ENCODE results near the gene MAB21L4. TPM values are rescaled to one million over a fixed set of nuclear protein-coding genes. Genes with fewer than 3 reads are reported as not detected.
A peak's percentile ranks its signal among the peaks of the same experiment; 100 is the strongest.

Gene MAB21L4
- total RNA-seq, 4 donors from 2014 or later, result 0.83 TPM; not detected in 3

DNA sequence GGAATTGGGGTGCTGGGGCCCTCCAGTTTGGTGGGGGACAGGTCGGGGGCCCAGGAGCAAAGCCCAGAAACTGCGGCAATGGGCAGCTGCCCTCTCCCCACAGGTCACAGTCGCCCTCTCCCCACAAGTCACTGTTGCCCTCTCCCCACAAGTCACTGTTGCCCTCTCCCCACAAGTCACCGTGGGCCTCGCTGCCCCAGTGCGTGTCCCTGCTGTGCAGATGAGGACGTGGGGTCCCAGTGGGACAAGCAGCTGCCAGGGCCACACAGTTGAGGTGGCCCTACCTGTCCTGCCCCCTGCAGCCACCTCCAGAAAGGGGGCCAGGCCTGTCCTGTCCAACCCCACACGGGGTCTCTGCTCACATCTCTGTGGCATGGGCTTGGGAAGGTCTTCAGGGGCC is 40.3 kb downstream of the MAB21L4 start:
- DNase-seq (ENCODE audit: extremely low spot score), result no peak
- WGBS, result 86% methylated on average over 8 of the region's 8 CpGs
- Histone ChIP-seq H3K4me1 (no peaks in the 10 kb centered on the region), H3K9me3 (no peaks in the 10 kb centered on the region), H3K27me3 (peaks cover 0 to 47% (median 2%) of the 10 kb centered on the region in 4 donors), H3K4me3 (no peak overlapping the region), H3K36me3 (no peaks in the 10 kb centered on the region), H3K27ac (replicated peaks in 1 of 4) (no peak overlapping the region)
- intact Hi-C loops (cut with DNase I), result no loop called here
- no peak for TF ChIP-seq POLR2AphosphoS5 (IDR thresholded peaks at IDR 0.05)
- TF ChIP-seq CTCF (IDR thresholded peaks at IDR 0.05), result no peak
- TF ChIP-seq EP300 (IDR thresholded peaks at IDR 0.05), result no peak
- no peak for TF ChIP-seq POLR2A (IDR thresholded peaks at IDR 0.05; ENCODE audit: low read depth)

DNA sequence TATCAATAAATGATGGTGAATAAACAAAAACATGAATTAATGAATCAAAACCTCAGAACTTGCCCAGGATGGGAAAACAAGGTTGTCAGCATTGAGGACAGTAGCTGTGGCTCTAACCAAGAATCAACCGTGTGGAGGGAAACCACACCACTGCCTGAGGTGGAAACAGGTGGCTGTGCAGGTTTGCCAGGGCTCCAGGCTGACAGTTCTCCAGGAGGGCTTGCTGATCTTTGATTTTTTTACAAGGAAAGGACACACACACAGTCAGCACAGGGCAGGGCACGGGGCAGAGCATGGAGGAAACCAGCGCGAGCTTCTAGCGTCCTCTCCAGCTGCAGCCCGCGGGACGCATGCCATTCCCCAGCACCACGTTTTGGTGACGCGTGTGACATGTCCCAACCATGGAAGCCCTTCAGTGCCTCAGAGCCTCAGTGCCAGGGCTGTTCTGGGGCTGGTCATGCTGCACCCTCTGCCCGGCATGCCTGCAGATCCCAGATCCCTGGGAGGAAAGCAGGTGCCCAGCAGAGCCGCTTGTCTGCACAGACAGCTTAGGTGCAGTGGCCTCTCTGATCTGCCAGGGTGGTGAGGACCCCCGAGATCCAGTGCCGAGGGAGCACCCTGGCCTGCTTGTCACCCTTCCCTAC is 43.2 kb downstream of the MAB21L4 start:
- WGBS, result 85% methylated on average over 13 of the region's 15 CpGs
- intact Hi-C loops (cut with DNase I), result loop anchor here (5.0 kb wide), 1 partner anchor 1025 kb away; no protein-coding TSS in a partner anchor
- H3K4me3 ChIP-seq, result no peak overlapping the region
- H3K27me3 ChIP-seq, result peaks cover 0 to 50% (median 2%) of the 10 kb centered on the region in 4 donors
- no peaks in the 10 kb centered on the region for H3K4me1 ChIP-seq
- no peak overlapping the region for H3K27ac ChIP-seq (replicated peaks in 1 of 4)
- DNase-seq (ENCODE audit: extremely low spot score), result no peak
- no peaks in the 10 kb centered on the region for H3K9me3 ChIP-seq
- TF ChIP-seq POLR2AphosphoS5 (IDR thresholded peaks at IDR 0.05) (no peak), POLR2A (IDR thresholded peaks at IDR 0.05; ENCODE audit: low read depth) (no peak), CTCF (IDR thresholded peaks at IDR 0.05) (no peak)
- H3K36me3 ChIP-seq, result no peaks in the 10 kb centered on the region

DNA sequence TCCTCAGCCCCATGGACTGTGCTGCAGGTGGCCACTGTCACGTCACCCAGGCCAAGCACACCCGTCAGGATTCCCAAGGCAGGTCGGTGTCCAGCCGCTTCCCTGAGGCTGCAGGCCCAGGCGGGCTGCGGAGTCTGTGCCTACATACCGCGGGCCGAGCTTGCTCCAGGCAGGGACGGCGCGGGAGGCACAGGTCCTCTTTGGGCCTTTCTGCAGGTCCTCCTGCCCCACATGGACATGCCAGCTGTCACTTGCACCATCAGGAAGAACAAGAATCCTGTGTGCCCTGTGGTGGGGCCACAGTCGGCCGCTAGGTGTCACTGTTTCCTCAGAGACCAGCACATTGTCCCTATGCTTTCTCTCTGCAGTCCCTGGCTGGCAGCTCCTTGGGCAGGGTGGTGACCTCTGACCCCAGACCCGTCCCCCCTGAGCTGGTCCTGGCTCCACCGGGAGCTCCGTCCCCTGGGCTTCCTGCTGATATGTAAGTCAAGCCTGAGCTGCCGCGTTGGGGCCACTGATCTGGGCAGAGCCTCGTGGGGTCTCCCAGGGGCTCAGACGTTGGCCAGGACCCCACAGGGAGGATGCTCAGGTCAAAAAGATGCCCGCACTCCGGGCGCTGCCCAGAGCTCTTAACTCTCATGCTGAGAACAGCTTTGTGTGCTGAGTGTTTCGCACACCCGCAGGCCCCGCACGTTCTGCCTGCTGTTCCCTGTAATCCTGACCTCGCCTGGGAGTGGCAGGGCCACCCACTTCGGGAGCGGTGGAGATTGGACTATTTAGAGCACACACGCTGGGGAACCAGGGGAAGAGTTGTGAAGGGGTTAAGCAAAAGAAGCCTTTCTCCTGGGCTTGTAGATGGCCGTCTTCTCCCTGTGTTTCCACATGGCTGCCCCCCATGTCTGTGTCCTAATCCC is 44.6 kb downstream of the MAB21L4 start:
- no peaks in the 10 kb centered on the region for H3K36me3 ChIP-seq
- DNase-seq (ENCODE audit: extremely low spot score), result peak; percentile 96
- H3K4me1 ChIP-seq, result no peaks in the 10 kb centered on the region
- no peaks in the 10 kb centered on the region for H3K9me3 ChIP-seq
- intact Hi-C loops (cut with DNase I), result loop anchor here (5.0 kb wide), 1 partner anchor 1026 kb away; no protein-coding TSS in a partner anchor
- H3K27ac ChIP-seq (replicated peaks in 1 of 4), result no peak overlapping the region
- TF ChIP-seq POLR2A (IDR thresholded peaks at IDR 0.05; ENCODE audit: low read depth), result no peak
- peak; percentile 80 to 100 (median 90) for TF ChIP-seq CTCF (IDR thresholded peaks at IDR 0.05)
- TF ChIP-seq POLR2AphosphoS5 (IDR thresholded peaks at IDR 0.05), result no peak
- no peak for TF ChIP-seq EP300 (IDR thresholded peaks at IDR 0.05)
- H3K27me3 ChIP-seq, result peaks cover 0 to 38% (median 2%) of the 10 kb centered on the region in 4 donors
- WGBS, result 40% methylated on average over 32 of the region's 33 CpGs
- H3K4me3 ChIP-seq, result no peak overlapping the region

DNA sequence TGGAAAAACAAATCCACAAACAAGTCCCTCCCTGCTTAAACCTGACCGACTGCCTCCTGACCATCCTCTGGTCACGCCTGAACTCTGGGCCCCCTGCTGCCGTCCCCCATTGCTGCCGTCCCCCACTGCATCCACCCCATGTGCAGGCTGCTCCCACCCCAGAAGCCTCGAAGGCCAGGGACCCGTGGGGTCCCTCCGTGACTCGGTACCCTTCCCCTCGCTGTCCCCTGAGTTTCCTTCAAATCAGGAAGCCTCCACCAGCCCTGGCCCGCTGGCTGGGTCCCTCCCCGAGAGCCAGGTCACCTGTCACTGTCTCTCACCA is 45.2 kb downstream of the MAB21L4 start:
- no peaks in the 10 kb centered on the region for H3K36me3 ChIP-seq
- no peak for DNase-seq (ENCODE audit: extremely low spot score)
- no peaks in the 10 kb centered on the region for H3K4me1 ChIP-seq
- no peaks in the 10 kb centered on the region for H3K9me3 ChIP-seq
- intact Hi-C loops (cut with DNase I), result loop anchor here (5.0 kb wide), 1 partner anchor 1027 kb away; no protein-coding TSS in a partner anchor
- WGBS, result 66% methylated on average over 11 of the region's 11 CpGs
- TF ChIP-seq POLR2A (IDR thresholded peaks at IDR 0.05; ENCODE audit: low read depth) (no peak), CTCF (IDR thresholded peaks at IDR 0.05) (no peak), POLR2AphosphoS5 (IDR thresholded peaks at IDR 0.05) (no peak), EP300 (IDR thresholded peaks at IDR 0.05) (no peak)
- no peak overlapping the region for H3K27ac ChIP-seq (replicated peaks in 1 of 4)
- H3K4me3 ChIP-seq, result no peak overlapping the region
- peaks cover 0 to 32% (median 2%) of the 10 kb centered on the region in 4 donors for H3K27me3 ChIP-seq

All from esophagus muscularis mucosa (tissue), 4 donors.